PC-3 (cell line): Measurements from ENCODE around the gene CALML6. TPM values are rescaled to one million over a fixed set of nuclear protein-coding genes. Genes with fewer than 3 reads are reported as not detected.

Source experiments
- ATAC-seq: fragments of 200-7000 bp; cut with Tn5 transposase; 2 replicates; pipeline ENCODE4 v1.9.1; 2020; ENCODE audit warnings: mild to moderate bottlenecking, moderate library complexity
- BruUV-seq: library from RNA; stranded (reverse); fragments of 400-500 nt; replicated peaks from 2 replicates; lab custom pipeline; 2021; lab: Mats Ljungman, UMichigan
- CTCF ChIA-PET: fragments of 300-600 bp; sonication (Branson Sonifier 250); formaldehyde crosslinking; loops from one replicate; lab custom pipeline; 2022; ENCODE audit warnings: antibody characterized with exemption; lab: Charles Lee
- POLR2A ChIA-PET: fragments of 300-600 bp; sonication (Branson Sonifier 250); formaldehyde crosslinking; loops from one replicate; lab custom pipeline; 2022; ENCODE audit warnings: antibody characterized with exemption; ENCODE audit not compliant: unreplicated experiment; lab: Charles Lee
- DNase-seq: peaks from one replicate; pipeline ENCODE4 v3.0.0-alpha.2; 2015
- H2AFZ ChIP-seq: fragments of 300-600 bp; sonication (generic); 2 replicates; pipeline ENCODE4 v1.6.0; 2016; ENCODE audit warnings: antibody characterized with exemption, low read length
- H3F3A ChIP-seq: fragments of 300-600 bp; sonication (generic); one replicate; pipeline ENCODE4 v1.6.0; 2017; ENCODE audit warnings: antibody characterized with exemption, low read length, control low read depth, mild to moderate bottlenecking; ENCODE audit not compliant: unreplicated experiment
- H3K27ac ChIP-seq: fragments of 300-600 bp; sonication (generic); 2 replicates; pipeline ENCODE4 v1.5.1; 2016; ENCODE audit warnings: mild to moderate bottlenecking, low read length
- H3K27me3 ChIP-seq: fragments of 300-600 bp; sonication (generic); 2 replicates; pipeline ENCODE4 v1.6.1; 2016; ENCODE audit warnings: low read length, mixed read lengths
- H3K36me3 ChIP-seq: fragments of 300-600 bp; sonication (generic); 2 replicates; pipeline ENCODE4 v1.6.1; 2016; ENCODE audit warnings: low read depth, mixed run types, low read length, mixed read lengths
- H3K4me1 ChIP-seq: fragments of 300-600 bp; sonication (generic); 2 replicates; pipeline ENCODE4 v1.5.1; 2016; ENCODE audit warnings: low read length; ENCODE audit not compliant: insufficient read depth
- H3K4me2 ChIP-seq: fragments of 300-600 bp; sonication (generic); 2 replicates; pipeline ENCODE4 v1.6.0; 2016; ENCODE audit warnings: low read length
- H3K4me3 ChIP-seq: fragments of 300-600 bp; sonication (generic); 2 replicates; pipeline ENCODE4 v1.5.1; 2016; ENCODE audit warnings: mild to moderate bottlenecking, low read length, mixed read lengths
- H3K79me2 ChIP-seq: fragments of 300-600 bp; sonication (generic); 2 replicates; pipeline ENCODE4 v1.6.1; 2017; ENCODE audit warnings: low read length, mixed read lengths
- H3K9ac ChIP-seq: fragments of 300-600 bp; sonication (generic); 2 replicates; pipeline ENCODE4 v1.6.0; 2016; ENCODE audit warnings: mild to moderate bottlenecking, low read length
- H3K9me2 ChIP-seq: fragments of 300-600 bp; sonication (generic); replicated peaks from 2 replicates; pipeline ENCODE4 v1.6.1; 2016; ENCODE audit warnings: mixed run types, low read length, mixed read lengths
- H3K9me3 ChIP-seq: fragments of 300-600 bp; sonication (generic); 2 replicates; pipeline ENCODE4 v1.6.1; 2016; ENCODE audit warnings: low read length, mixed read lengths
- H4K20me1 ChIP-seq: fragments of 300-600 bp; sonication (generic); 2 replicates; pipeline ENCODE4 v1.6.1; 2016; ENCODE audit warnings: low read length, mixed read lengths
- EZH2 ChIP-seq: fragments of 300-600 bp; sonication (generic); IDR thresholded peaks from one replicate; pipeline ENCODE4 v1.6.1; 2017; ENCODE audit warnings: antibody characterized with exemption, mild to moderate bottlenecking, low read length; ENCODE audit not compliant: unreplicated experiment
- EZH2phosphoT487 ChIP-seq: fragments of 300-600 bp; sonication (generic); IDR thresholded peaks from 2 replicates; pipeline ENCODE4 v1.6.1; 2018; ENCODE audit warnings: mild to moderate bottlenecking, antibody characterized with exemption, low read length, borderline replicate concordance
- intact Hi-C: fragments of 100-400 bp; cut with micrococcal nuclease; formaldehyde crosslinking; loops from 2 replicates; pipeline ENCODE4 v1.9.0; 2023
- total RNA-seq: library from RNA; depleted of rRNA; stranded (reverse); fragments of >200 nt; gene quantifications from 2 replicates; pipeline ENCODE4 v1.2.3, GENCODE V29; 2014
- TF ChIP-seq, protein P1 (sequence below): fragments of 300-600 bp; sonication (generic); conservative IDR thresholded peaks from 2 replicates; pipeline ENCODE4 v1.5.1; 2017; ENCODE audit warnings: antibody characterized with exemption, low read depth, mild to moderate bottlenecking, low read length

The CALML6 gene
- total RNA-seq, 1 experiment from 2014 or later: 1.7 TPM

DNA sequence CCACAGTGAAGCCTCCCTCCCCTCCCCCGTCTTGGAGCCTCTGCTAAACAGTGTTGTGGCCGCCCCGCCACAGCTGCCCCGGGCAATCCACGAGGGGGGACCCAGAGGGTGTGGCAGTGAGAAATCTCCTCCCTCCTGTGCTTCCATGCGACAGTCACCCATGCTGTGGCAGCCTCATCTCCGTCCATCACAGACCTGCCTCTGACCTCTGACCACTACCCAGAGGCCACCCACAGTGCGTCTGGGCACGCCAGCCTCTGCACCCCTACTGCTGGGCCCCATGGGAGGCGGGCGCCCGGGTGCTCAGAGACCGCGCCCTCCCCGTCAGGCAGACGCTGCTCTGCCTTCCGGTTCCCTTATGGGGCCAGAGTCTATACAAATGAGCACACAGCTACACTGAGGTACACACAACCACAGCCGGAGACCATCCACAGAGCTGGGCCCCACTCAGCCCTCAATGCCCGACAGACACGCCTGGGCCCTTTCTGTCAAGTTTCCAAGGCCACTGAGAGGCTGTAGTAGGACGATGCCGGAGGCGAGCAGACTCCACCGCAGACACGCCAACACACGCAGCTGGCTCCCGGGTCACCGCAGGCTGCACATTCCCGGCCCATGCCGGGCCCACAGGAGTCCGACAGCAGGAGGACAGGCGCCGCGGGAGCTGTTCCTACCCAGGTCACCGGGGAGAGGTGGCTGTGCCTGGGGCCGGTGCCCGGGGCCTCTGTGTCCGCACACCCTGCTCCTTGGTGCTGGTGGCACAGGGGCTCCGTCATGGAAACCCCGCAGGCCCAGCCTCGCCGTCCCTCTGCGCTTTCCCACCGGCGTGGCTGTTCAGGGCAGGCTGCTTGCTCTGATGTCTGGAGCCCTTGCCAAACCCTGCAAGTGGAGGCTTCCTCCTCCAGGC lies 27.9 kb downstream of the CALML6 start:
- intact Hi-C loops: no loop called here
- no TSS peak for BruUV-seq
- Histone ChIP-seq H3F3A (no peaks in the 10 kb centered on the region), H3K9me3 (no peaks in the 10 kb centered on the region), H3K4me1 (peaks cover 4% of the 10 kb centered on the region; the same call in 1 of the 2 replicates), H3K4me2 (peak overlapping the region; percentile 94), H3K9ac (no peak overlapping the region), H4K20me1 (no peaks in the 10 kb centered on the region), H3K27ac (no peak overlapping the region), H3K79me2 (no peaks in the 10 kb centered on the region), H3K36me3 (no peaks in the 10 kb centered on the region), H3K4me3 (peak overlapping the region; percentile 70; the same call in 1 of the 2 replicates), H3K9me2 (no peaks in the 10 kb centered on the region), H2AFZ (peak overlapping the region; percentile 97), H3K27me3 (no peaks in the 10 kb centered on the region)
- ChIA-PET POLR2A (no interaction called here), CTCF (interaction anchor here (0.5 to 1.8 kb wide), 2 partner anchors 102 to 448 kb away, joined by 3 to 15 read pairs; partner anchors contain the start of genes MORN1 and RER1)
- ATAC-seq (no peak), DNase-seq (no peak)
- TF ChIP-seq EZH2phosphoT487 (no peak), EZH2 (no peak)
- TF ChIP-seq, protein P1, sequence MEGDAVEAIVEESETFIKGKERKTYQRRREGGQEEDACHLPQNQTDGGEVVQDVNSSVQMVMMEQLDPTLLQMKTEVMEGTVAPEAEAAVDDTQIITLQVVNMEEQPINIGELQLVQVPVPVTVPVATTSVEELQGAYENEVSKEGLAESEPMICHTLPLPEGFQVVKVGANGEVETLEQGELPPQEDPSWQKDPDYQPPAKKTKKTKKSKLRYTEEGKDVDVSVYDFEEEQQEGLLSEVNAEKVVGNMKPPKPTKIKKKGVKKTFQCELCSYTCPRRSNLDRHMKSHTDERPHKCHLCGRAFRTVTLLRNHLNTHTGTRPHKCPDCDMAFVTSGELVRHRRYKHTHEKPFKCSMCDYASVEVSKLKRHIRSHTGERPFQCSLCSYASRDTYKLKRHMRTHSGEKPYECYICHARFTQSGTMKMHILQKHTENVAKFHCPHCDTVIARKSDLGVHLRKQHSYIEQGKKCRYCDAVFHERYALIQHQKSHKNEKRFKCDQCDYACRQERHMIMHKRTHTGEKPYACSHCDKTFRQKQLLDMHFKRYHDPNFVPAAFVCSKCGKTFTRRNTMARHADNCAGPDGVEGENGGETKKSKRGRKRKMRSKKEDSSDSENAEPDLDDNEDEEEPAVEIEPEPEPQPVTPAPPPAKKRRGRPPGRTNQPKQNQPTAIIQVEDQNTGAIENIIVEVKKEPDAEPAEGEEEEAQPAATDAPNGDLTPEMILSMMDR: no peak

DNA sequence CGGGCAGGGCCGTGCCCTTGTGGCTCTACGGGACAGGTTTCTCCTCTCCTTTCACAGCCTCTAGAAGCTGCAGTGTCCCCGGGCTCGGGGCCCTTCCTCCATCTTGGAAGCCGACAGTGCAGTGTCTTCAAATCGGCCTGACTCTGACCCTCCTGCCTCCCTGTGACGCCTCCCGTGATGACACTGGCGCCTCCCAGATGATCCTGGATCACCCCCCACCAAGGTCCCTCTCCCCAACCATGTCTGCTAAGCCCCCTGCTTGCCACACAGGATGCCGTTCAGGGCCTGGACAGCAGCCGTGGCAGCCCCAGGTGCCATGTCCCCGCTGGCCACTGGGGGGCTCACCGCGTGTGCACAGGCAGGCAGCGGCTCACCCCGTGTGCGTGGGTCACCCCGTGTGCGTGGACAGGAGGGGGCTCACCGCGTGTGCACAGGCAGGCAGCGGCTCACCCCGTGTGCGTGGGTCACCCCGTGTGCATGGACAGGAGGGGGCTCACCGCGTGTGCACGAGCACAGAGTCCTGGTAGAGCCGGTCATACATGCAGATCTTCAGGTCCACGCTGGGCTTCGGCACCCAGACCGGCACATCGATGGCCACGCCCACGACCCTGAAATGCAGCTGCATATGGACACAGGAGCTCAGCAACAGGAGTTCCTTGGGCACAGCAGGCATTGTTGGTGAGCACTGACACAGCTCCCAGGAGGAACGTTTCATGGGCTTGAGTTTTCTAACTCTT lies 28.9 kb downstream of the CALML6 start:
- DNase-seq (peak; percentile 74), ATAC-seq (peak; percentile 98)
- Histone ChIP-seq H3K4me1 (peaks cover 4% of the 10 kb centered on the region; the same call in 1 of the 2 replicates), H3K4me3 (peak overlapping the region; percentile 70), H3K9ac (no peak overlapping the region), H3K27me3 (no peaks in the 10 kb centered on the region), H3F3A (no peaks in the 10 kb centered on the region), H3K4me2 (peak overlapping the region; percentile 94), H3K9me3 (no peaks in the 10 kb centered on the region), H3K79me2 (no peaks in the 10 kb centered on the region), H3K27ac (no peak overlapping the region), H4K20me1 (no peaks in the 10 kb centered on the region), H3K9me2 (no peaks in the 10 kb centered on the region), H2AFZ (peak overlapping the region; percentile 97), H3K36me3 (no peaks in the 10 kb centered on the region)
- CTCF ChIA-PET: interaction anchor here (0.6 to 1.8 kb wide), 3 partner anchors 17 to 107 kb away, joined by 4 to 15 read pairs (median 7); partner anchors contain the start of gene PRKCZ
- TF ChIP-seq EZH2phosphoT487: no peak
- TF ChIP-seq, protein P1: peak; percentile 96
- no peak for TF ChIP-seq EZH2
- POLR2A ChIA-PET: no interaction called here
- no TSS peak for BruUV-seq
- intact Hi-C loops: loop anchor here (2.0 kb wide), 1 partner anchor 103 kb away; no protein-coding TSS in a partner anchor
